GM12873 (cell line): ENCODE results near the gene PDE9A.

Experiments used
- TF ChIP-seq, protein P1 (sequence below): IDR thresholded peaks from 2 replicates; pipeline ENCODE4 v1.5.1; 2012; ENCODE audit warnings: low read depth, mild to moderate bottlenecking, moderate library complexity, low read length, control low read depth; ENCODE audit not compliant: insufficient read depth; ENCODE audit errors: missing control alignments

Gene PDE9A

GRCh38 chr21:42705746-42706374 lies 52.4 kb downstream of the PDE9A start:
- TF ChIP-seq, protein P1, sequence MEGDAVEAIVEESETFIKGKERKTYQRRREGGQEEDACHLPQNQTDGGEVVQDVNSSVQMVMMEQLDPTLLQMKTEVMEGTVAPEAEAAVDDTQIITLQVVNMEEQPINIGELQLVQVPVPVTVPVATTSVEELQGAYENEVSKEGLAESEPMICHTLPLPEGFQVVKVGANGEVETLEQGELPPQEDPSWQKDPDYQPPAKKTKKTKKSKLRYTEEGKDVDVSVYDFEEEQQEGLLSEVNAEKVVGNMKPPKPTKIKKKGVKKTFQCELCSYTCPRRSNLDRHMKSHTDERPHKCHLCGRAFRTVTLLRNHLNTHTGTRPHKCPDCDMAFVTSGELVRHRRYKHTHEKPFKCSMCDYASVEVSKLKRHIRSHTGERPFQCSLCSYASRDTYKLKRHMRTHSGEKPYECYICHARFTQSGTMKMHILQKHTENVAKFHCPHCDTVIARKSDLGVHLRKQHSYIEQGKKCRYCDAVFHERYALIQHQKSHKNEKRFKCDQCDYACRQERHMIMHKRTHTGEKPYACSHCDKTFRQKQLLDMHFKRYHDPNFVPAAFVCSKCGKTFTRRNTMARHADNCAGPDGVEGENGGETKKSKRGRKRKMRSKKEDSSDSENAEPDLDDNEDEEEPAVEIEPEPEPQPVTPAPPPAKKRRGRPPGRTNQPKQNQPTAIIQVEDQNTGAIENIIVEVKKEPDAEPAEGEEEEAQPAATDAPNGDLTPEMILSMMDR, result no peak

DNA sequence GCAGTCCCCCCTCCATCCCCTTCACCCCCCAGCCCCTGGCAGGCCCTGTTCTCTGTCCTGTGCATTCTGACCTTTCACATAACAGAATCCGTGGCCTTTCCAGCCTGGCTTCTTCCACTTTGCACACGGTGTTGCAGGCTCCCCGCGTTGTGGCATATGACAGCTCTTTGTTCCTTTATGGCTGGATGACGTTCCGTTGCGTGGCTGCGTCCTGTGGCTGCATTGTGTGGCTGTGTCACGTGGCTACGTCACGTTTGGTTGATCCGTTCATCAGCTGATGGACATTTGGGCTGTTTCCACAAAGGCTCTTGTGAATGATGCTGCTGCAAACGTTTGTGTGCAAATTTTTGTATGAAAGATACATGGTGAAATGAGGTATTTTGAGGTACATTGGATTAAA lies 53.3 kb downstream of the PDE9A start:
- TF ChIP-seq, protein P1, result no peak

DNA sequence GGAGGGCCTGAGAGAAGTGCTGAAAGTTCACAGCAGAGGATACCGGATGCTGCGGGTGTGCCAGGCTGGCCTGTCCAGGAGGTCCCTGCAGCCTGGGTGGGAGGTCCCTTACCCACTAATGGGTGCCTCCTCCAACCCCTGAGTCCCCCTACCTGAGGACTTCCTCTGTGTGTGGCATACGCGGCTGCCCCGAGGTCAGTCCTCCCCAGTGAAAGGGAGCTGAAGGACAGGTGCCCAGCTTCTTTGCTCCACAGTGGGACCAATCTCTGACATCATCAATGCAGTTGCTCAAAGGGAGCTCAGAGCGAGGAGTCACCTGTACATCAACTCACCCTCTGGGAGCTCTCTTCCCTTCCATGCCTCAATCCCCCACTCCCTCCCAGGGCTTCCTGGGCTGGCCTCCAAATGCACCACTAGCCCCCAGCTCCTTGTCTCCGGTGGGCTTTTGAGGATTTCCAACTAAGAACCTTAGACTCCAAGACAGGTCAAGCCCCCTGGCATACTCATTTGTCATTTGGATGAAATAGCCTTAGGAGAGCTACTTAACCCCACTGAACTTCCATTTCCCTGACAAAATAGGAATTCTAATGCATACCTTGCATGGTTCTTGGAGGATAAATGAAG lies 53.9 kb downstream of the PDE9A start:
- TF ChIP-seq, protein P1, result no peak

DNA sequence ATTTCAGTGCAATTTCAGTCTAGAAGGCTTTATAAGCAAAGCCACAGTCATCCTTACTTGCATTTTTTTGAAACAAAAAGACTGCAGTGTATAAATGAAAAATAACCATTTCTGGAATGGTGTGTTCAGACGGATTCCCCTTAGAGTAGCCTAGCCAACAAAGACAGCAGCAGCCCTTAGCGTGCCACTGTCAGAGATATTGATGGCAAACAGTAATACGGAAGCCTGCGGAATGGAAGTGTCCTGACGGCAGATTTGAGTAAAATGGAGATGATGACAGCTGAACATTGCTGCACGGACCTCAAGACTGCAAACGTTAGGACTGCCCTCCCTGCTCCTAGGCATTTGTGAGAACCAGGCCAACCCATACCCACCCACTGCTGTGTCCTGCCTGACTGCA lies 54.7 kb downstream of the PDE9A start:
- TF ChIP-seq, protein P1, result no peak

DNA sequence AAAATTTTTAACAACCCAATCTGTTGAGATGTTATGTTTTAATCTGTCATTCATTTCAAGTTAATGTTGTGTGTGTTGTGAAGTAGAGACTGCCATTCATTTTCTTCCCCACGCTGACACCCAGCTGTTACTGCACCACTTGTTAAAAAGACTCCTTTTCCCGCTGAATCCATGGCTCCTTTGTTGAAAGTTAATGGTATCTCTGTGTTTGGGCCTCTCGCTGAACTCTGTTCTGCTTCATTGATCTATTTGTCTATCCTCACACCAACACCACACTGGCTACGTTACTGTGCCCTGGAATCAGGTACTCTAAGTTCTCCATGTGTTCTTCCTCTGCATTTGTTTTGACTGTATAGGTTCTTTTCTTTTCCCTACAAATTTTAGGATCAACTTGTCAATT lies 58.2 kb downstream of the PDE9A start:
- TF ChIP-seq, protein P1, result no peak

GRCh38 chr21:42716074-42716473 lies 62.7 kb downstream of the PDE9A start:
- TF ChIP-seq, protein P1, result no peak

DNA sequence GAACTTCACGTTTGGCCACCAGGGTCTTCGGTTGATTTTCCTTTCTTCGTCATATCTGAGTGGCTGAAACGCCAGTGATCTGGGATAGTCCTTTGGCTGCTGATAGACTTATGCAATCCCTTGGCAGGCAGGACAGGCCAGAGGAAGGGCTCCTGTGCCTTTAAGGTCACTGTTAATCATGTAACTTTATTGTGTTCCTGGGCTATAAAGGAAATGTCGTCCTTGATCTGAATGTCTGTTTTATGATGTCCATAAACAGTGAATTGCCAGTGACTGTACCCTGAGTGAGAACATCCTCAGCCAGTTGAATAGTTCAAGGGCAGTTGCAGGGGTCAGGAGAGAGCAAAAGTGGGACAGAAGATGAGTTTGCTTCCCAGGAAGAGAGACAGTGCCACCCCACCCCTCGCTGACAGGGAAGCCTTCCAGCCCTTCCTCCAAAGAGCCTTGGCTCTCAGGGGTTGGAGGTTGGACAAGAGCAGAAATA lies 68.0 kb downstream of the PDE9A start:
- TF ChIP-seq, protein P1, result no peak
